ENCODE data around the gene TMEM163.

TMEM163 gene

GRCh38 chr2:134718817-134719814, at the start of gene TMEM163:
TMEM163 (minus strand) TSS chr2:134719000.
- TF ChIP-seq CTCF (IDR thresholded peaks at IDR 0.05; ENCODE audit: low read depth, low read length), result no peak
- DNase-seq (ENCODE audit: low read depth in 2 of 2), result no peak
- H3K4me3 ChIP-seq (replicated peaks in 1 of 2; ENCODE audit: low read depth in 2 of 2, low read length in 2 of 2), result peak within 1 kb of the TSS in 1 of 2 donors; percentile 34

GRCh38 chr2:134766583-134766982, 47.8 kb upstream of the TMEM163 start:
- DNase-seq (ENCODE audit: low read depth in 2 of 2), result no peak
- TF ChIP-seq CTCF (IDR thresholded peaks at IDR 0.05; ENCODE audit: low read depth, low read length), result no peak
- H3K4me3 ChIP-seq (replicated peaks in 1 of 2; ENCODE audit: low read depth in 2 of 2, low read length in 2 of 2), result no peak overlapping the region

- no peak for TF ChIP-seq CTCF (IDR thresholded peaks at IDR 0.05; ENCODE audit: low read depth, low read length)
- H3K4me3 ChIP-seq (replicated peaks in 1 of 2; ENCODE audit: low read depth in 2 of 2, low read length in 2 of 2), result no peak overlapping the region
Measured at GRCh38 chr2:134765987-134766386, 47.2 kb upstream of the TMEM163 start.

GRCh38 chr2:134764164-134764563, 45.4 kb upstream of the TMEM163 start:
- DNase-seq (ENCODE audit: low read depth in 2 of 2), result peak; percentile 61 to 63
- no peak overlapping the region for H3K4me3 ChIP-seq (replicated peaks in 1 of 2; ENCODE audit: low read depth in 2 of 2, low read length in 2 of 2)

More at GRCh38 chr2:134765987-134766386, 47.2 kb upstream of the TMEM163 start:
- no peak for DNase-seq (ENCODE audit: low read depth in 2 of 2)

GRCh38 chr2:134763164-134763710, 44.4 kb upstream of the TMEM163 start:
- peak in 1 of 2 donors; percentile 50 for DNase-seq (ENCODE audit: low read depth in 2 of 2)
- TF ChIP-seq CTCF (IDR thresholded peaks at IDR 0.05; ENCODE audit: low read depth, low read length), result no peak
- no peak overlapping the region for H3K4me3 ChIP-seq (replicated peaks in 1 of 2; ENCODE audit: low read depth in 2 of 2, low read length in 2 of 2)

More at GRCh38 chr2:134764164-134764563, 45.4 kb upstream of the TMEM163 start:
- TF ChIP-seq CTCF (IDR thresholded peaks at IDR 0.05; ENCODE audit: low read depth, low read length), result no peak

GRCh38 chr2:134762508-134762907, 43.7 kb upstream of the TMEM163 start:
- DNase-seq (ENCODE audit: low read depth in 2 of 2), result peak in 1 of 2 donors; percentile 13
- TF ChIP-seq CTCF (IDR thresholded peaks at IDR 0.05; ENCODE audit: low read depth, low read length), result no peak
- H3K4me3 ChIP-seq (replicated peaks in 1 of 2; ENCODE audit: low read depth in 2 of 2, low read length in 2 of 2), result no peak overlapping the region
